Panc1 (cell line): ENCODE data around the gene SSPN.

Experiments used
- POLR2AphosphoS5 ChIP-seq: IDR thresholded peaks from 2 replicates; pipeline ENCODE4 v1.6.1; 2012; ENCODE audit warnings: mild to moderate bottlenecking, low read depth, low read length, moderate library complexity
- REST ChIP-seq, 2 experiments: IDR thresholded peaks; 2 replicates each; pipeline ENCODE4 v1.6.1; 2011 to 2012; ENCODE audit warnings: low read depth in 2 of 2, control low read depth in 1 of 2, low read length in 1 of 2, mild to moderate bottlenecking in 1 of 2, moderate library complexity in 1 of 2; ENCODE audit not compliant: insufficient read depth in 1 of 2
- SIN3A ChIP-seq: IDR thresholded peaks from 2 replicates; pipeline ENCODE4 v1.6.1; 2012; ENCODE audit warnings: low read depth, mild to moderate bottlenecking, low read length, moderate library complexity, borderline replicate concordance; ENCODE audit not compliant: insufficient read depth
- TCF7L2 ChIP-seq: IDR thresholded peaks from 2 replicates; pipeline ENCODE4 v1.6.1; 2011; ENCODE audit warnings: mild to moderate bottlenecking, low read depth, low read length, inconsistent platforms
- TF ChIP-seq, protein P1 (sequence below): fragments of 450-650 bp; IDR thresholded peaks from 2 replicates; pipeline ENCODE4 v1.5.1; 2017; ENCODE audit warnings: mild to moderate bottlenecking

DNA sequence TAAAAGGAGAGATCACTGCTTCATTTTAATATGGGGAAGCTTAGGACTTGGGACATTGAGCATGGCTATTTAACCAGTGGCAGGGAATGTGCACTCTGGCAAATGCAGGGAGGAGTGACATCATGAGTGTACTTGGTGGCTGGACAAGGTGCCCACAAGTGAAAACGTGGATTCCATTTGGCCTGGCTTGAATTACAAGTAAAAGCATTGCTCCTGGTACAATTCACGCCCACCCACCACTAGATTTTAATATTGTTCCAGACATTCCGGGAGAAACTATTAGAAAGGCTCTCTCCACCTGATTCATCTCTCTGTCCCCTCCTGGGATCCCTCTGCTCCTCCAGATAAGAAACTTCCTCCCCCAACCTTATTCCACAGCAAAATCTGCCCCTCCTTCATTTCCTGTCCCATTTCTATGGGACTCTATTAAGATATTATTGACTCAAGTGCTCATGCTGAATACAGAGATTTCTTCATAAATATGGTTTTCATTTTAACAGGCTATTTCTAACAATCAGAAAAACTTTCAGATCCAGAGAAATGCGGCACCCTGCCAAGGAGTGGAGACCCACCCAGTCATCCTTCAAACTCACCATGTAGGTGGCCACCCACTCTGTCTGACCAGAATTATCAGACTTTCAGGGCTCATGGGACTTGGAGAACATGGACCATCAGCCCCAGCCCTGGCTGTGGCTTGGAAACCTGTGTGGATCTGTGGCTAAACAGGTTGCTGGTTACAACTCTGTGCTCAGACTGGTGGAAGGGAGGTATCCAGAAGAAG, 43.2 kb downstream of the SSPN start:
- TF ChIP-seq, protein P1, sequence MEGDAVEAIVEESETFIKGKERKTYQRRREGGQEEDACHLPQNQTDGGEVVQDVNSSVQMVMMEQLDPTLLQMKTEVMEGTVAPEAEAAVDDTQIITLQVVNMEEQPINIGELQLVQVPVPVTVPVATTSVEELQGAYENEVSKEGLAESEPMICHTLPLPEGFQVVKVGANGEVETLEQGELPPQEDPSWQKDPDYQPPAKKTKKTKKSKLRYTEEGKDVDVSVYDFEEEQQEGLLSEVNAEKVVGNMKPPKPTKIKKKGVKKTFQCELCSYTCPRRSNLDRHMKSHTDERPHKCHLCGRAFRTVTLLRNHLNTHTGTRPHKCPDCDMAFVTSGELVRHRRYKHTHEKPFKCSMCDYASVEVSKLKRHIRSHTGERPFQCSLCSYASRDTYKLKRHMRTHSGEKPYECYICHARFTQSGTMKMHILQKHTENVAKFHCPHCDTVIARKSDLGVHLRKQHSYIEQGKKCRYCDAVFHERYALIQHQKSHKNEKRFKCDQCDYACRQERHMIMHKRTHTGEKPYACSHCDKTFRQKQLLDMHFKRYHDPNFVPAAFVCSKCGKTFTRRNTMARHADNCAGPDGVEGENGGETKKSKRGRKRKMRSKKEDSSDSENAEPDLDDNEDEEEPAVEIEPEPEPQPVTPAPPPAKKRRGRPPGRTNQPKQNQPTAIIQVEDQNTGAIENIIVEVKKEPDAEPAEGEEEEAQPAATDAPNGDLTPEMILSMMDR = no peak
- TF ChIP-seq REST (IDR thresholded peaks at IDR 0.05; ENCODE audit: insufficient read depth in 1 of 2, low read depth in 2 of 2, low read length in 1 of 2) (no peak), TCF7L2 (no peak), POLR2AphosphoS5 (no peak), SIN3A (no peak)
